Tibial nerve (tissue), 4 donors: ENCODE data around the gene LMF2. TPM values are rescaled to one million over a fixed set of nuclear protein-coding genes. Genes with fewer than 3 reads are reported as not detected.

Experiments
- DNase-seq, 2 donors: peaks; one replicate each; pipeline ENCODE4 v3.0.0-alpha.2; 2019; ENCODE audit warnings: low spot score in 2 of 2
- H3K27ac ChIP-seq, 4 donors: fragments of 200-600 bp; sonication (generic) in 3 of 4; one replicate each; pipeline ENCODE4 v1.5.1; 2017 to 2019; ENCODE audit warnings: mild to moderate bottlenecking in 1 of 4
- H3K27me3 ChIP-seq, 2 donors: fragments of 200-600 bp; sonication (generic) in 1 of 2; one replicate each; pipeline versions ENCODE4 v1.5.1 to v1.6.0; 2017 to 2019
- H3K36me3 ChIP-seq, 3 donors: fragments of 200-600 bp; sonication (generic); one replicate each; pipeline ENCODE4 v1.5.1; 2018 to 2019
- H3K4me1 ChIP-seq, 4 donors: fragments of 200-600 bp; sonication (generic) in 3 of 4; one replicate each; pipeline ENCODE4 v1.5.1; 2017 to 2019
- H3K4me3 ChIP-seq, 4 donors: fragments of 200-600 bp; sonication (generic) in 3 of 4; one replicate each; pipeline ENCODE4 v1.5.1; 2017 to 2019; ENCODE audit warnings: mild to moderate bottlenecking in 1 of 4, moderate library complexity in 1 of 4
- H3K9me3 ChIP-seq, 4 donors: fragments of 200-600 bp; sonication (generic) in 3 of 4; one replicate each; pipeline ENCODE4 v1.5.1; 2017 to 2019
- EP300 ChIP-seq, 2 donors: sonication (generic); formaldehyde crosslinking; IDR thresholded peaks; one replicate each; pipeline ENCODE4 v1.6.1; 2017; ENCODE audit warnings: antibody characterized with exemption in 2 of 2, mild to moderate bottlenecking in 1 of 2
- POLR2A ChIP-seq, 2 donors: fragments of 450-650 bp; IDR thresholded peaks; one replicate each; pipeline ENCODE4 v1.6.1; 2017; ENCODE audit warnings: antibody characterized with exemption in 2 of 2, mild to moderate bottlenecking in 2 of 2, moderate library complexity in 2 of 2
- WGBS, 2 donors: methylation state at CpG; one replicate each; pipeline ENCODE4 v1.1.5; 2018; 5-methylcytosine and 5-hydroxymethylcytosine counted together
- total RNA-seq, 4 donors: library from RNA; depleted of rRNA; stranded (reverse); fragments of >200 nt; gene quantifications; one replicate each; pipeline ENCODE4 v1.1.0, GENCODE V29; 2016
- TF ChIP-seq, protein P1 (sequence below), 5 experiments: fragments of 200-600 bp in 3 of 5; fragments of 450-650 bp in 2 of 5; sonication (generic) in 3 of 5; IDR thresholded peaks; one replicate each; pipeline ENCODE4 v1.5.1; 2016 to 2019; ENCODE audit warnings: antibody characterized with exemption in 5 of 5, mild to moderate bottlenecking in 3 of 5, moderate library complexity in 2 of 5

LMF2 gene
- total RNA-seq, 4 donors from 2014 or later, result 53.7 to 85.2 (median 58.1) TPM

DNA sequence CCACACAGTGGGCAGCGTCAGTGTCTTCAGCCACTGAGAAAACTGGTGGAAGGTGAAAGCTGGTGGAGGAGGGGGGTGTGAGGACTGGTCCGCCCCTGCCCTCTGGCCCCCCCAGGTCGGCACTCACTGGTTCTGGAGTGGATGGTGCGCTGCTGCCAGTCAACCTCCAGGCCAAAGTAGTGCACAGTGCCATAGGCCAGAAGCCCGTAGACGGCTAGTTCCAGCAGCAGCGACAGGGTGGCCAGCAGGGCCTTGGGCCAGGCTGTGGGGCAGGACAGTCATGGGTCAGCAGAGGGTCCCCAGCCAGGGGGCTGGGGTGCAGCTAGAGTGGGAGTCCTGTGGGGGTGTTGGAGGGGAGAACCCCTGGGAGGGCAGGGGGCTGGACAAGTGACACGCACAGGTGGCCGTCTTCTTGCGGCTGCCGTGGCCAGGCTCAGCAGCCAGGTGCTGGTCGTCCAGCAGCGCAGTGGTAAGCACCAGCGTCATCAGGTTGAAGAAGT lies 2.2 kb downstream of the LMF2 start:
- Histone ChIP-seq H3K4me3 (no peak overlapping the region), H3K4me1 (peaks cover 0 to 35% (median 16%) of the 10 kb centered on the region in 4 donors), H3K36me3 (peaks cover 3 to 41% (median 21%) of the 10 kb centered on the region in 3 donors), H3K27ac (no peak overlapping the region), H3K9me3 (no peaks in the 10 kb centered on the region), H3K27me3 (no peaks in the 10 kb centered on the region)
- DNase-seq, result no peak
- TF ChIP-seq, protein P1, sequence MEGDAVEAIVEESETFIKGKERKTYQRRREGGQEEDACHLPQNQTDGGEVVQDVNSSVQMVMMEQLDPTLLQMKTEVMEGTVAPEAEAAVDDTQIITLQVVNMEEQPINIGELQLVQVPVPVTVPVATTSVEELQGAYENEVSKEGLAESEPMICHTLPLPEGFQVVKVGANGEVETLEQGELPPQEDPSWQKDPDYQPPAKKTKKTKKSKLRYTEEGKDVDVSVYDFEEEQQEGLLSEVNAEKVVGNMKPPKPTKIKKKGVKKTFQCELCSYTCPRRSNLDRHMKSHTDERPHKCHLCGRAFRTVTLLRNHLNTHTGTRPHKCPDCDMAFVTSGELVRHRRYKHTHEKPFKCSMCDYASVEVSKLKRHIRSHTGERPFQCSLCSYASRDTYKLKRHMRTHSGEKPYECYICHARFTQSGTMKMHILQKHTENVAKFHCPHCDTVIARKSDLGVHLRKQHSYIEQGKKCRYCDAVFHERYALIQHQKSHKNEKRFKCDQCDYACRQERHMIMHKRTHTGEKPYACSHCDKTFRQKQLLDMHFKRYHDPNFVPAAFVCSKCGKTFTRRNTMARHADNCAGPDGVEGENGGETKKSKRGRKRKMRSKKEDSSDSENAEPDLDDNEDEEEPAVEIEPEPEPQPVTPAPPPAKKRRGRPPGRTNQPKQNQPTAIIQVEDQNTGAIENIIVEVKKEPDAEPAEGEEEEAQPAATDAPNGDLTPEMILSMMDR (IDR thresholded peaks at IDR 0.05), result no peak
- WGBS, 2 donors, result 85 to 86% methylated on average over 7 to 13 of the region's 14 CpGs

DNA sequence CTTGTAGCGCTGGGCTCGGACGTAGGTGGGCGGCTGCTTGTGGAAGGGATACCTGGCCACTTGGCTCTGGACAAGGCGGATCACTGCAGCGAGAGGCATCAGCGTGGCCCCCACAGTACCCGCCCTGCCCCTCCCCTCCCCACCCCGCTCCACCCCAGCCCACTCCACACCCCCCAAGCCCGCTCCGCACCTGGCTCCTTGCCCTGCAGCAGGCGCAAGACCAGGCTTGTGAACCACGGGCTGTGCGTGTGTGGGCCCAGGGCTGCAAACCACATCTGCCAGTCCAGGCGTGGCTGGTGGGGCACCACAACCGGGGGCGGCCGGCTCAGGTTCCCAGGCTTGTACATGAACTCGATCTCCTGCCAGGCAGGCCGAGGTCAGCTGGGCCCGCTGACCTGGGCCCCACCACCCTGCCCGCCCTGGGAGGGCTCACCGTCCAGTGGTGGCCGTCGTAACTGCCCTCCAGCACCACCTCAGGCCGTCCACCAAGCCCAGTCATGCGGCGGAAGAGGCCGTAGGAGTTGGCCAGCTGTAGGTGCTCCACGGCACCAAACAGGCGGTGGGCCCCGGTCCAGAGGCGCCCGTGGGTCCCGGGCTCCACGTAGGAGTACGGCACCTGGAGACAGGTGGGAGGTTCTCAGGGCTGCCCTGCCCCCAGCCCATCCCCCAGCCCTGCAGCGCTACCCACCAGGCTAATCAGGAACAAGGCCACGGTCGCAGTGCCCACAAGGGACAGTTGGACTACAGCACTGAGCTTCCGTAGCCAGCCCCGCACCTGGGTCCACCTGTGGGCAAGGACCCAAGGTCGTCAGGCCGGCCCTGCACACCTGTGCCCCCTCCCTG lies 2.9 kb downstream of the LMF2 start:
- TF ChIP-seq EP300 (IDR thresholded peaks at IDR 0.05), result no peak
- TF ChIP-seq, protein P1 (IDR thresholded peaks at IDR 0.05), result no peak
- no peak for TF ChIP-seq POLR2A (IDR thresholded peaks at IDR 0.05)
- Histone ChIP-seq H3K4me1 (peaks cover 0 to 31% (median 16%) of the 10 kb centered on the region in 4 donors), H3K4me3 (no peak overlapping the region), H3K9me3 (no peaks in the 10 kb centered on the region), H3K27ac (no peak overlapping the region), H3K36me3 (peaks cover 3 to 41% (median 21%) of the 10 kb centered on the region in 3 donors), H3K27me3 (no peaks in the 10 kb centered on the region)
- DNase-seq, result no peak
- 92 to 95% methylated on average over 12 to 29 of the region's 44 CpGs for WGBS, 2 donors

DNA sequence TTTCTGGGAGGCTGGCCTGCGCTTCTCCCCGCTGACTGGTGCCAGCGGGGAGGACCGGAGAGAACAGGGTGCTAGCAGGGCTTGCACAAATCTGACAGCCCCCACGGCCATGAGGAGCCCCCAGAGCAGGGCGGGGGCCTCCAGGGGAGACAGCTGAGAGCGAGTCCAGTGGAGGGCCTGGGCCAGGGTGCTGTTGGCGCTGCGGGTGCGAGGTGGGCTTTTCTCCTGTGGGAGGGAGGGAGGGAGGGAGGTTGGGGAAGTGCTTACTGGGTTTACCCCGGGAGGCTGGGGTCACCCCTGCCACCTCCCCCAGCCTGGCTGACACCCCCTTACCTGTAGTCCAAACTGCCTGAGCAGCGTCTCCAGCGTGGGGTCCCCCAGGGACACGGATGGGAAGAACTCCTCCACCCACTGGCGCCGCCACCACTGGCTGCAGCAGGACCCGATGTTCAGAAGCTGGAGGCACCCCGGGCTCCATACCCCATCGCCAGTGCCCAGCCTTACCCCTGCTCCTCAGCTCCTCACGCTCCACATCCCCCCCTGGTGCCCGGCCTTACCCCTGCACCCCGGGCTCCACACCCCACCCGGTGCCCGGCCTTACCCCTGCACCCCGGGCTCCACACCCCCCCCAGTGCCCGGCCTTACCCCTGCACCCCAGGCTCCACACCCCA lies 3.9 kb downstream of the LMF2 start:
- Histone ChIP-seq H3K36me3 (peaks cover 3 to 41% (median 21%) of the 10 kb centered on the region in 3 donors), H3K27me3 (no peaks in the 10 kb centered on the region), H3K9me3 (no peaks in the 10 kb centered on the region), H3K4me3 (no peak overlapping the region), H3K27ac (no peak overlapping the region), H3K4me1 (peaks cover 0 to 22% (median 11%) of the 10 kb centered on the region in 4 donors)
- 82 to 89% methylated on average over 7 to 10 of the region's 26 CpGs for WGBS, 2 donors
- TF ChIP-seq, protein P1 (IDR thresholded peaks at IDR 0.05), result no peak
- TF ChIP-seq POLR2A (IDR thresholded peaks at IDR 0.05) (no peak), EP300 (IDR thresholded peaks at IDR 0.05) (no peak)
- no peak for DNase-seq

DNA sequence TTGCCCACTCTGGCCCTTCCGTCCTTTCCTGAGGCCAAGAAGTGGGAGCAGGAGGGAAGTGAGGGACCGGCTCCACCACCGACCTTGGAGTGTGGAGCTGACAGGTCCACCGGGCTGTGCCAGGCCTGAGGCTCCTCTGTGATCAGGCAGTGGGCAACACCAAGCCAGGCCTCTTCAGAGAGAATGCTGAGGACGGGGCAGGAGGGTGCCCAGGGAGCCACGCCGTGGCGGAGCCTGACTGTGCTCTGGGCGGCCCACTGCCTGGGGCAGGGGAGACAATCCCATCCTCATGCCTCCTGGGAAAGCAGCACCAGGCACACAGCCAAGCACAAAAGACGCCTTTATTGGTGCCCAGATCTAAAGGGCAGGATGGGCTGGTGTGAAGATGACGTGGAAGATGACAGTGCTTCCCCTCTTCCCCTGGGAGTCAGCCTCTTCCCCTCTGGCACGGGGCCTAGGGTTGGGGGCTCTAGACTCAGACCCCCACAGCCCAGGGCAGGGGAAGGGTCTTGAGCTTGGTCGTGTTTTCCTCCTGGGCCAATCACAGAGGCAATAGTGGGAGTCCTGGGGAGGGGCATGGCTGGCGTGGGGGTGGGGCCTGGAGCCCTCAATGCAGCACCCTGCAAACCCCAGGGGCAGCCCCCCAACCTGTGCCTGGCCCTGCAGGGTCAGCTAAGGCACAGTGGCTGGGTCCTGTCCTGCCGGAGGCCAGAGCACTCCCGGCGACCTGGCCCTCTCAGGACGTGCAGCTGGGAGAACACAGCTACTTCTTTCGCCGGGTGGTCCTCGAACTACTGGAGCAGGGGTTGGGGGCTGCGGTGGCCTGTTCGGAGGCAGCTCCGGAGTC lies 4.7 kb downstream of the LMF2 start:
- H3K27me3 ChIP-seq, result no peaks in the 10 kb centered on the region

More for the DNA sequence above, 4.7 kb downstream of the LMF2 start:
- Histone ChIP-seq H3K9me3 (no peaks in the 10 kb centered on the region), H3K27ac (no peak overlapping the region), H3K36me3 (peaks cover 3 to 41% (median 21%) of the 10 kb centered on the region in 3 donors), H3K4me3 (no peak overlapping the region), H3K4me1 (peaks cover 0 to 26% (median 10%) of the 10 kb centered on the region in 4 donors)
- DNase-seq, result no peak
- WGBS, 2 donors, result 68 to 77% methylated on average over 19 to 23 of the region's 24 CpGs
- TF ChIP-seq EP300 (IDR thresholded peaks at IDR 0.05) (no peak), POLR2A (IDR thresholded peaks at IDR 0.05) (no peak)
- TF ChIP-seq, protein P1 (IDR thresholded peaks at IDR 0.05), result no peak
